ENCODE measurements around the gene DNMT3A. TPM values are rescaled to one million over a fixed set of nuclear protein-coding genes. Genes with fewer than 3 reads are reported as not detected.

DNMT3A gene
- total and polyA plus RNA-seq, 2 donors from 2014 or later: 6.5 to 31.4 TPM

- Histone ChIP-seq H3K27me3 (ENCODE audit: control insufficient read depth, insufficient read depth, low read length) (no peaks in the 10 kb centered on the region), H3K27ac (ENCODE audit: low read depth in 2 of 2, low read length in 2 of 2) (no peak overlapping the region), H3K36me3 (ENCODE audit: control insufficient read depth in 2 of 3, insufficient read depth in 3 of 3, low read length in 3 of 3) (peaks cover 0 to 9% (median 4%) of the 10 kb centered on the region in 3 donors), H3K9ac (ENCODE audit: low read length in 3 of 3) (no peak overlapping the region), H3K9me3 (ENCODE audit: control insufficient read depth in 2 of 3, insufficient read depth in 1 of 3, low read length in 3 of 3) (peaks cover 0 to 10% (median 2%) of the 10 kb centered on the region in 3 donors), H3K4me3 (ENCODE audit: low read length in 3 of 3) (no peak overlapping the region), H3K4me1 (ENCODE audit: control insufficient read depth in 2 of 3, insufficient read depth in 2 of 3, low read depth in 1 of 3, low read length in 3 of 3) (peaks cover 0 to 22% (median 19%) of the 10 kb centered on the region in 3 donors)
- no peak for FAIRE-seq
- TF ChIP-seq CTCF (IDR thresholded peaks at IDR 0.05; ENCODE audit: borderline replicate concordance, extremely low read depth, insufficient read depth): no peak
- intact Hi-C loops (cut with DNase I): no loop called here
- DNase-seq: peak in 1 of 5 donors; percentile 28
Observed at GRCh38 chr2:25326326-25327013, 15.3 kb downstream of the DNMT3A start.

- no peak for TF ChIP-seq CTCF (IDR thresholded peaks at IDR 0.05; ENCODE audit: borderline replicate concordance, extremely low read depth, insufficient read depth)
- no peak overlapping the region for H3K4me3 ChIP-seq (ENCODE audit: low read length in 3 of 3)
- peaks cover 0 to 10% (median 2%) of the 10 kb centered on the region in 3 donors for H3K9me3 ChIP-seq (ENCODE audit: control insufficient read depth in 2 of 3, insufficient read depth in 1 of 3, low read length in 3 of 3)
- H3K27me3 ChIP-seq (ENCODE audit: control insufficient read depth, insufficient read depth, low read length): no peaks in the 10 kb centered on the region
- no peak overlapping the region for H3K9ac ChIP-seq (ENCODE audit: low read length in 3 of 3)
- H3K36me3 ChIP-seq (ENCODE audit: control insufficient read depth in 2 of 3, insufficient read depth in 3 of 3, low read length in 3 of 3): peaks cover 0 to 9% (median 4%) of the 10 kb centered on the region in 3 donors
- H3K4me1 ChIP-seq (ENCODE audit: control insufficient read depth in 2 of 3, insufficient read depth in 2 of 3, low read depth in 1 of 3, low read length in 3 of 3): peaks cover 0 to 17% (median 16%) of the 10 kb centered on the region in 3 donors
- peak overlapping the region in 1 of 2 donors; percentile 36 for H3K27ac ChIP-seq (ENCODE audit: low read depth in 2 of 2, low read length in 2 of 2)
- intact Hi-C loops (cut with DNase I): no loop called here
- FAIRE-seq: no peak
- DNase-seq: peak in 1 of 5 donors; percentile 72
Observed at GRCh38 chr2:25324905-25325592, 16.7 kb downstream of the DNMT3A start.

- no peak overlapping the region for H3K27ac ChIP-seq (ENCODE audit: low read depth in 2 of 2, low read length in 2 of 2)
- DNase-seq: no peak
- no peak overlapping the region for H3K9ac ChIP-seq (ENCODE audit: low read length in 3 of 3)
Observed at GRCh38 chr2:25324251-25324650, 17.5 kb downstream of the DNMT3A start.

More at GRCh38 chr2:25324251-25324650, 17.5 kb downstream of the DNMT3A start:
- peaks cover 0 to 10% (median 2%) of the 10 kb centered on the region in 3 donors for H3K9me3 ChIP-seq (ENCODE audit: control insufficient read depth in 2 of 3, insufficient read depth in 1 of 3, low read length in 3 of 3)
- H3K4me1 ChIP-seq (ENCODE audit: control insufficient read depth in 2 of 3, insufficient read depth in 2 of 3, low read depth in 1 of 3, low read length in 3 of 3): peaks cover 0 to 17% (median 16%) of the 10 kb centered on the region in 3 donors
- peaks cover 0 to 9% (median 4%) of the 10 kb centered on the region in 3 donors for H3K36me3 ChIP-seq (ENCODE audit: control insufficient read depth in 2 of 3, insufficient read depth in 3 of 3, low read length in 3 of 3)
- H3K27me3 ChIP-seq (ENCODE audit: control insufficient read depth, insufficient read depth, low read length): no peaks in the 10 kb centered on the region
- no peak overlapping the region for H3K4me3 ChIP-seq (ENCODE audit: low read length in 3 of 3)
- no peak for FAIRE-seq
- no peak for TF ChIP-seq CTCF (IDR thresholded peaks at IDR 0.05; ENCODE audit: borderline replicate concordance, extremely low read depth, insufficient read depth)
- intact Hi-C loops (cut with DNase I): no loop called here
